Measurements from ENCODE around the gene LMBR1.
"Not testable (repeated sequence)": the region's sequence is repeated elsewhere in the genome, so short reads cannot be mapped to it uniquely, and the experiment has no call there.

LMBR1 gene

GRCh38 chr7:156655983-156656382 lies 237.0 kb downstream of the LMBR1 start:
- no peak for DNase-seq (ENCODE audit: low spot score)

- no peak for DNase-seq (ENCODE audit: low spot score)
Observed at GRCh38 chr7:156655251-156655650, 237.7 kb downstream of the LMBR1 start.

- DNase-seq (ENCODE audit: low spot score) = no peak
Observed at GRCh38 chr7:156654511-156655234, 238.3 kb downstream of the LMBR1 start.

DNA sequence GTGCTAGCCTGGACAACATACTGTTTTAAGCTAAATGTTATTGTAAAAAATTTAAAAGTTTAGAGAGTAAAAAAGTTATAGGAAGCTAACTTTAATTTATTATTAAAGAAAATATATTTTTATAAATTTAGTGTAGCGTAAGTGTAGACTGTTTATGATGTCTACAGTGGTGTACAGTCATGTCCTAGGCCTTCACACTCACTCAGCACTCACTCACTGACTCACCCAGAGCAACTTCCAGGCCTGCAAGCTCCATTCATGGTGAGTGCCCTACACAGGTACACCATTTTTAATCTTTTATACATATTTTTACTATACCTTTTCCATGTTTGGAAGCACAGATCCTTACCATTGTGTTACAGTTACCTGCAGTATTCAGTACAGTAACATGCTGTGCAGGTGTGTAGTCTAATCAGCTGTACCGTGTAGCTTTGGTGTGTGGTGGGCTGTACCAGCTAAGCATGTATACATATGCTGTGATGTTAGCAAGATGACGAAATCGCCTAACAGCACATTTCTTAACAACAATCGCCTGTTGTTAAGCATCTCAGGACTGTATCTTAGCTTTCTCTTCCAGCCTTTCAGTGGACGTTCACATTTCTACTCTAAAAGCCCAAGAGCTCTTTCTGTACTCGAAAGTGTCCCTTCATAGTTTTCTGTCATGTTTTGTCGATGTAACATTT lies 240.0 kb downstream of the LMBR1 start:
- no peak for DNase-seq (ENCODE audit: low spot score)

DNA sequence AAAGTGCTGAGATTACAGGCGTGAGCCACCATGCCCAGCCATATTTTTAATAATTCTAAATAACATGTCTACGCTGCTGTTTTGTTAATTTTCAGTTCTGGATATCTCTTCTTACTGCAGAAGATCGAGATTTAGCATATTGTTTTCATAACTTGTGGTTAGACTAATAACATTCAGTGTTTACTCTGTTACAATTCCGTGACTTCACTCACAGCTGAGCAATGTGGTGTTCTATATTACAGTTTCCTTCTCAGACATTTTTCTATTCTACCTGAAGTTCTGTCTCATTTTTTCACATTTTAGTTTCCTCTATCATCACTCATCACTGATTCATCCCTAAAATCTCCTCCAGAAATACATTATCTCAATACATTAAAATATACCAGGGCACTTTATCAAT lies 241.5 kb downstream of the LMBR1 start:
- DNase-seq (ENCODE audit: low spot score) = no peak

DNA sequence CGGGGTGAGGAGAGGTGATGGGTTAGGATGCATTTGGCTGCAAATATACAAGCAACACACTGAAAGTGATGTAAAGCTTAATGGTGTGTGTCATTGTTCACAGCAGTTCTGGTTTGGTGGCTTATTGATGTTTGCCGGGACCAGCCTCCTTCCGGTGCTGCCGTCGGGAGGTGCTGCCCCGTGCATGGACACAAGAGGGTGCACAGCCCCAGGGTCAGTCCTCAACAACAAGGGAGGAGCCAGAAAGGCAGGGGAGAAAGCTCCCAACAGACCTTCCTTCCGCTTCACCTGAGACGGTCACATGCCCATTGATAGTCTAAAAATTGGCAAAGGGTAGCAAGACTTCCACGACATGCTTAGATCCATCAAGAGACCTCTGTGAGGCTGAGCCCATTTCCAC lies 242.9 kb downstream of the LMBR1 start:
- DNase-seq (ENCODE audit: low spot score) = no peak

DNA sequence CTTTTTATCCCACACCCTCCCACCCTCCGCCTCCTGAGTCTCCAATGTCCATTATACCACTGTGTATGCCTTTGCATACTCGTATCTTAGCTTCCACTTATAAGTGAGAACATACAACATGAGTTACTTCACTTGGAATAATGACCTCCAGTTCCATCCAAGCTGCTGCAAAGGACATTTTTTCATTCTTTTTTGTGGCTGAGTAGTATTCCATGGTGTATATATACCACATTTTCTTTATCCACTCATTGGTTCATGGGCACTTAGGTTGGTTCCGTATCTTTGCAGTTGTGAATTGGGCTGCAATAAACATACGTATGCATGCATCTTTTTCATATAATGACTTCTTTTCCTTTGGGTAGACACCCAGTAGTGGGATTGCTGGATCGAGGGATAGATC lies 245.7 kb downstream of the LMBR1 start:
- DNase-seq (ENCODE audit: low spot score) = not testable (repeated sequence)

DNA sequence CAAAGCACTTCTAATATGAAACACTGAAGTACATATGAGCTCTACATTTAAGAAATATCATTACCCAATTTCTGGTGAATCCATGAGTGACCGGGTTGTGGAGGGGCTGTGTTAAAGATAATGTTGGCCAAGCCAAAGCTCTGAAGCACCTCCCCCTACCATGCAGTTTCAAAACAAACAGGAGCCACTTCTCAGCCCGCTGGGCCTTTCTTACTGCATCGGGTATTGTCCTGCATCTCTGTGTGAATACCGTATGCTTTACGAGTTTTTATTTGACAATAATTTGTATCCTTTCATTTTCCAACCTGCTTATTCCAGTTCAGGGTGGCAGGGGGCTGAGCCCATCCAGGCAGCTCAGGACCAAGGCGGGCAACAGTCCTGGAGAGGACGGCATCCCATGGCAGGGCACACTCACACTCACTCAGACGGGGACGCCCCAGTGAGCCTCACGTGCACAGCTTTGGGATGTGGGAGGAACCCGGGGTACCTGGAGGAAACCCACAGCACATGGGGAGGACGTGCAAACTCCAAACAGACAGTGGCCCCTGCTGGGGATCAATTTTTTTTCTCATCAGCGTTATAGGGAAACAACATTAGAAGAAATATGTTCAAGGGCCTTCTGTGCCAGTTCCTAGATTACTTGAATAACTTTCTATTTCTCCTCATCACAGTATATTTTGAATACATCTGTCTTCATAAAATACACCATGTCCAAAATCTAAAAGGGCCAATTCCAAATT lies 250.5 kb downstream of the LMBR1 start:
- no peak for DNase-seq (ENCODE audit: low spot score)

GRCh38 chr7:156640949-156641485 lies 252.0 kb downstream of the LMBR1 start:
- DNase-seq (ENCODE audit: low spot score) = peak; percentile 54

GRCh38 chr7:156640257-156640948 lies 252.6 kb downstream of the LMBR1 start, which contains the start of gene RNF32:
TSS of gene RNF32 (plus strand) at chr7:156640774. CDS start at chr7:156643878, 3,104 bp downstream.
- DNase-seq (ENCODE audit: low spot score) = peak; percentile 94

- no peak for DNase-seq (ENCODE audit: low spot score)
Observed at GRCh38 chr7:156639426-156640256, 253.3 kb downstream of the LMBR1 start.

DNA sequence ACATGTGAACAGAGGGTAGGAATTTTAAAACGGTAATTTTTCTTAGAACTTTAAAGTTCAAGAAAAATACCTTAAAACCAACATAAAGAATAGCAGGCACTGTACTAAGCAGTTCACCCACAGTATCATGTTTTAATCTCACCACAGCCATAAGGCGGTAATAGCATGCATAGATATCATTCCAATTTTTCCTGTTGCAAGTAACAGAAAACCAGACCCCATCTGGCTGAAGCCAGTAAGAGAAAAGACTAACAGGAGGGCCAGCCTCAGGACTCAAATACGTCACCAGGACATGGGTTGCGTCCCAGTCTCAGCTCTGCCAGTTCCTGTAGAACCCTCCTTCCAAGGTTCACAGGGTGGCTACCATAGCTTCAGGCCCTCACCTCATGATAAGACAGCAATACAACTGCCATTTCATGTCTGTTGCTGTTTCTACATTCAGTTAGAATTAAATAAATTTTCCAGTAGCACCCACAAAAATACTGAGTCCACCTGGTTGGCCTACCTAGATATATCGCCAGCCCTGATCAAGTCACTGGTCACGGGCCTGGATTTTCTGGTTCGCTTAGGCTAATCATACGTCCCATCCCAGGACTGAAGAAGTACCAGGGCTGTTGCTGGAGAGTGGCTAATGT lies 254.4 kb downstream of the LMBR1 start:
- DNase-seq (ENCODE audit: low spot score) = no peak

- DNase-seq (ENCODE audit: low spot score) = not testable (repeated sequence)
Observed at GRCh38 chr7:156637093-156637492, 255.9 kb downstream of the LMBR1 start.

DNA sequence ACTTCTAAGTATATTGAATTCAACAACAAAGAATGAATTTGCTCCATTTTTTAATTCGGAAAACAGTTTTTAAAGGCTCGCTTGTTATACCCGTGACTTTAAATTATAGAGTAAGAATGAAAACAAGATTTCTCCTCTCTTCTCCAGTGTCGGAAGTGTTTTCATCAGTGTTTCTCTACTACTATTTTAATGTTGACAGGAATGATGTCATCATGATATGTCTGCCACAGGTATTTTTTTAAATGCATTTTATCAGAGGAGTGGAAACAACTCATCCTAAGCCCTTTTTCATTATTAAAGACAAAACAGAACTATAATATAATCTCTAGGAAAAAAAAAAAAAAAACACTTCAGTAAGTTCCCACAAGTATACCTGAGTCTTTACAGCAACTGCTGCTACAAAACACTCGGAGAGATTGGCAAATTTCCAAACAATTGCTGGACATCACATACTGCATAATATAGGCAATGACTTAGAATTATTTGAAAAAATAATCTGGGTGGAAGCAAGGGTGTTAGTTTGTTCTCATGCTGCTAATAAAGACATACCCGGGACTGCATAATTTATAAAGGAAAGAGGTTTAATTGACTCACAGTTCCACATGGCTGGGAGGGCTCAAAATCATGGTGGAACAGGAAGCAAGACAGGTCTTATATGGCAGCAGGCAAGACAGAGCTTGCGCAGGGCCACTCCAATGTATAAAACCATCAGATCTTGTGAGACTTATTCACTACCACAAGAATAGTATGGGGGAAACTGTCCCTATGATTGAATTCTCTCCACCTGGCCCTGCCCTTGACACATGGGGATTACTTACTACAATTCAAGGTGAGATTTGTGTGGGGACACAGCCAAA lies 257.2 kb downstream of the LMBR1 start:
- DNase-seq (ENCODE audit: low spot score) = no peak

- DNase-seq (ENCODE audit: low spot score) = no peak
Observed at GRCh38 chr7:156634117-156634516, 258.9 kb downstream of the LMBR1 start.

GRCh38 chr7:156629873-156630272 lies 263.1 kb downstream of the LMBR1 start:
- no peak for DNase-seq (ENCODE audit: low spot score)

DNA sequence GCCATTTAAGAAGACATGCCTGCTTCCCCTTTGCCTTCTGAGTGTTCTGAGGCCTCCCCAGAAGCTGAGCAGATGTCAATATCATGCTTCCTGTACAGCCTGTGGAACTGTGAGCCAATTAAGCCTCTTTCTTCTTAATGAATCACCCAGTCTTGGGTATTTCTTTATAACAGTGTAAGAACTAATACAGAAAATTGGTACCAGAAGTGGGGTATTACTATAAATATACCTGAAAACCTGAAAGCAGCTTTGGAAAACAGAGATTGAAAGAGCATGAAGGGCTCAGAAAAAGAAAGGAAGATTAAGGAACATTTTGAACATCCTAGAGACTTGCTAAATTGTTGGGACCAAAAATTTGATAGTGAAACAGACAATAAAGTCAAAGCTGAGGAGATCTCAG lies 264.4 kb downstream of the LMBR1 start:
- no peak for DNase-seq (ENCODE audit: low spot score)
